T follicular helper cell (primary cell): Measurements from ENCODE around the gene ADAT3.
"Not testable (repeated sequence)": the region's sequence is repeated elsewhere in the genome, so short reads cannot be mapped to it uniquely, and the experiment has no call there.

ENCODE experiments used
- DNase-seq: peaks from one replicate; pipeline ENCODE4 v3.0.0-alpha.2; 2020; ENCODE audit warnings: low read depth

The ADAT3 gene

DNA sequence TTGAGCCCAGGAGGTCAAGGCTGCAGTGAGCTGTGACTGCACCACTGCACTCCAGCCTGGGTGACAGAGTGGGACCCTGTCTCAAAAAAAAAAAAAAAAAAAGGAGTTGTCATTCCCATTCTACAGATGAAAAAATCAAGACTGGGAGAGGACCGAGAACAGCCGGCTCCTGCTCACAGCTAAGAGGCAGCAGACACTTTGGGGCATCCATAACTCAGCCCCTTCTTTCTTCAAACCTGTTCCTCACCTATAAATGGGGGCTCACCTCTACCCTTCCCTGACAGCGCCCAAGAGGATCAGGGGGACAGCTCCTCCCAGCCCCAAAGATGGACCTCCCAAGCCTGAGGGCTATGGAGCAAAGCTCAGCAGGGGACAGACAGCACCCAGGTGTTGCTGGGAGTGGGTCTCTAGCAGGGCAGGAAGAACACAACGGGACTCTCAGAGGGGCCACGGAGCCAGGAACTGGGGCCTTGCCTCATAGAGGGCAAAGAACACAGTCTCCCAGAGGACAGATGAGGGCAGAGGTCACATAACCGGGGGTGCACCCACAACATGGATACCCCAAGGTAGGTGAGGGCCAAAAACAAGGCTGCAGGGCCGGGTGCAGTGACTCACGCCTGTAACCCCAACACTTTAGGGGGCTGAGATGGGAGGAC lies 38.4 kb upstream of the ADAT3 start:
- no peak for DNase-seq

- no peak for DNase-seq
Observed at GRCh38 chr19:1867349-1867724, 37.9 kb upstream of the ADAT3 start.

- DNase-seq: no peak
Observed at GRCh38 chr19:1868971-1869370, 36.2 kb upstream of the ADAT3 start.

DNA sequence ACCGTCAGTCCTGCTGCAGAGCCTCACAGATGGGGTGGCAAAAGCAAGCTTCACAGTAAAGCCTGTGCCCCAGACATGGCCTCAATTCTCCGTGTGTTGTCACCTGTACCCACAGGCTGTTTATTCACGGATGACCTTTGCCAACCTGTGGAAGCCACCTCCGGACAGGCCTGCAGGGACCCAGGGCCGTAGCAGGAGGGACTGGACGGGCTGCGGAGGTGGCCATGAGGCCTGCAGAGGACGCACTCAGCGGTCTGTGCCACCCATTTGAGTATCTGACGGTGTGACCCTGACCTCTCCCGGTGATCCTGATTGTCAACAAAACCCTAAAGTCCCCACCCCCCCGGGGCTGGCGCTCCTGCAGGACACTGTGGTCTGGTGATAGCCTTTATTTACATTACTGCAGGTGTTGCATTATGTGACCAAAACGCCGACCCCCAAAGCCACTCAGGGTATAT lies 34.0 kb upstream of the ADAT3 start:
- no peak for DNase-seq

- no peak for DNase-seq
Observed at GRCh38 chr19:1871630-1872029, 33.6 kb upstream of the ADAT3 start.

DNA sequence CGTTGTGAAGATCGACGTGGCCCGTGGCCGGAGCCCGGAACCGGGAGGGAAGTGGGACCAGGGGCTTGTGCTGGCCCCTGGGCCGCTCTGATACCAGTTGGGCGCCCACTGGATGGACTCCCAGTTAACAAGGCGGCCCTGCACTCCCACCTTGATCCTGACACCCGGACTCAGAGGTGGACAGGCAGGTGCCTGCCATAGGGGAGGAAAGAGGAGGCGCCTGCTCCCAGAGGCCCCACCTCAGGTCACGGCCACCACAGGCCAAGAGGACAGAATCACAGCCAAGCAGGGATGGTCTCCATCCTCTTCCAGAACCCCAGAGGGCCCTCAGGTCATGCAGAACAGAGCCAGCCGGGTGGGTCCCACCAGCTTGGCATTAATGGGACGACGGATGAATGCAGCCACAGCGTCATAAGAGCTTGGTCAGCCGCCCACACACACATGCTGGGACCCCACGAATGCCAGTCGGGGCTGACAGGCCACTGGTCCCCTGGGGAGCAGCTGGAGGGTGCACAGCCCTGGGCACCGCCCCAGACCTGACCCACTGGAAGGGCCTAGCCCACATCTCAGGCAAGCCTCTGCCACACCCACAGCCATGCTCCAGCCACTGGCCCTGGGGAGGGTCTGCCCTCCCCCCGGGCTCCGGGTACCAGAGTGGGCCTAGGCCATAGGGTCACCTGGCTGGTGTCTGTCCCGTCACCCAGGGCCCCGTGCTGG lies 32.2 kb upstream of the ADAT3 start:
- no peak for DNase-seq

DNA sequence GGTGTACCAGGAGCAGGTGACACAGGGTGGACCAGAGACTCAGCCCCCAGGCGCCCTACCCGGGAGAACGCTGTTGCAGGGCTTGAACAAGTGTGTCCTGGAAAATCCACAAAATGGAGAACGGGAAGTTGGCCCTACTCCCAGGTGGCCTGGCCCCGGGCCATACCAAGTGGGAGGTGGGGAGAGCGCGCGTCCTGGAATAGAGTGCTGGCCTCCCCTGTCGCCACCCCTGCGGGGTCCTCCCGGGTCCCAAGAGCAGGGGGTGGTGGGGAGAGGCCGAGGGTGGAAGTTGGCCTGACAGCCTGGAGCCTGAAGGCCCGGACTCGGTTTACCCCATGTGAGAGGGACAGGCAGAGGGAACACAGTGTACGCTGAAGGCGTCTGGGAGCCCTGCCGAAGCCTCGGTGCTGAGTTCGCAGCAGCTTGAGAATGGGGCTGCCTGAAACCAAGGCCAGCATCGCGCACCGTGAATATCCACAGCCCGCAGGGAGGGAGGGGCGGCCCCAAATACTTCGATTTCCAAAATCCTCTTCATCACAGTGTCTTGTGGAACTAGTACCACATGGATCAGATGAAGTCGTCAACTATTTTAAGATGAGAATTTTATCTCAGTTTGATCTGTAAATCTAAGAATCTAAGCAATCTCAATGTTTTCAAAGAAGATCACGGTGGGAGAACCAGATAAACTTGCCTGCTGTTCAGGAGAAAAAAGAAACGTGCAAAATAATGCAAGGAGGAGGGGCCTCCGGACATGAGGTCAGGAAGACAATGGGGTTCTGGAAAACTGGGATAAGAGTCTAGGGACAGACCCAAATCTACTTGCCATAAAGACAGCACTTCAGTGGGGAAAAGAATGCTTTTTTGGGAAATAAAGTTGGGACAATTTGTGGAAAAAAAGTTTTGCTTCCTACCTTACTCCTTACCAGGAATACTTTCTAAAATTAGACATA lies 31.4 kb upstream of the ADAT3 start:
- no peak for DNase-seq

DNA sequence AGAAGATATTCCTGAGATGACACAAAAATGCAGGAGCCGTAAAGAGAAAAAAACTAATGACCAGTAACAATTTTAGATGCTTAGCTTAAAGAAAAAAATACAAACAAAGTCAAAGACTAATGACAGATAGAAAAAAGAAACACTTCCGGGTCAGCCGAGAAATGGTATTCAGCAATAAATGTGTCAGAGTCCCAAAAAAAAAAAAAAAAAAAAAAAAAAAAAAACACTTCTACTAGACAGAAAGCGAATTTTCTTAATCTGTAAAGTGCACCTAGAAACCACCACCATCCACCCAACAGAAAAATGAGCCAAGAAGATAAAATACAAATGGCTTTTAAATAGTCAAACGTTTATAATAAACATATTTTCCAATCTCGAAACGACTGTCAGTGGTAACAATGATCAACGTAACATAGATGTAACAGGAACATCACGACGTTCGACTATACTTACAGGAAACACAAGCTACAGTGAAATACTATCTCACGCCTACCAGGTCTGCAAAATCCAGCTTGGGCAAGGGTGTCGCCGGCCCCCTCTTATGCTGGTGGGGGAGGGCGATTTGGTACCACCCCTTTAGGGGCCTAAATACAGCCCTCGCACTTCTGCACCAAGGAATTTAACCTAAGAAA lies 30.5 kb upstream of the ADAT3 start:
- DNase-seq: no peak

GRCh38 chr19:1875265-1875645 lies 29.9 kb upstream of the ADAT3 start:
- DNase-seq: not testable (repeated sequence)

- peak; percentile 81 for DNase-seq
Observed at GRCh38 chr19:1875646-1876495, 29.3 kb upstream of the ADAT3 start.

DNA sequence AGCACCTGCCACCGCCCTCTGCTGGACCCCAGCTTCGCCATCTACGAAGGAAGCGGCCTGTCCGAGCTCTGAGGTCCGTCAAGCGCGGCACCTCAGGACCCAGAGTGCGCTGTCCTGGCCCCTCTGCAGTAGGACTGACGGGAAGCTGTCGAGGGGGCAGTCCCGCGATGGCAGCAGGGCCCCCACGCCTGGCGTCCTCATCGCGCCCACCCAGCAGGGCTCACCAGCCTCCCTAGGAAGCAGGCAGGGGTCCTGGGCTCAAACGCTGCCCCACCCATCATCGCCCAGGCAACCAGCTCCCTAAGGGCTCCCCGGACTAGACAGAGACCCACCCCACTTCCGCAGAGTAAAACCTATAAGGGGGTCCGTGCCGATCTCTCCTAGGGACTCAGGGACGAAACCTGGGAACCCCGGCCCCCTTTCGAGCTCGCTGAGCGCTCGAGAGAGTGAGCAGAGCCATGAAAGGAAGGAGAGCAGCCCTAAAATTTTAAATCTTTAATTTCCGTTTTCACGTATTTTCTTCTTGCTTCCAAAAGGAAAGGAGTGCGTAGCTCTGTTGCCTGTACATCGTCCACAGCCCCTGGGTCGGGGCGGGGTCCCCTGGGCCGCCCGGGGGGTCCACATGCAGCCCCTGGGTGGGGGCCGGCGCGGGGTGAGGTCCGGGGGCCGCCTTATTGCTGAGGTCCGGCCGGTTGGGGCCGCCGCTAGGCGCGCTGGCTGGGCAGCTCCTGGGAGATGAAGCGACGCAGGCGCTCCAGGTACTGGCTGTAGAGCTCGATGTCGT lies 28.5 kb upstream of the ADAT3 start:
- DNase-seq: not testable (repeated sequence)

GRCh38 chr19:1877280-1877660 lies 27.9 kb upstream of the ADAT3 start:
- DNase-seq: not testable (repeated sequence)

- not testable (repeated sequence) for DNase-seq
Observed at GRCh38 chr19:1878583-1878982, 26.6 kb upstream of the ADAT3 start.

DNA sequence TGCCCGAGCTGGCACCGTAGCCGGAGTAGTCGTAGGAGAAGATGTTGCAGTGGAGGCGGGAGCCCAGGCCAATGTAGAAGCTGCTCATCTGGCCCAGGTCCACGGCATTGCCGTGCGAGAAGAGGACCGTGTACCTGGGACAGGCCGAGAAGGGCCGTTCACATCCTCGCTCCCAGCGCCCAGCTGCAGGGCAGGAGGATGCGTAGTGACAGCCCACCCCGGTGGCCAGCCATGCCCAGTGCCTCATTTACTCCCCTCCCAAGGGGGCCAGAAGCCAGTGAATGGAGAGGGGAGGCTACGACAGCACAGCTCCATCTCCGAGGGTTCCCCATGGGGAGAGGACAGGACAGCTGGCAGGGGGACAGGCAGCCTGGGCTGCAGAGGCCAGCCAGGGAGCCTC lies 25.2 kb upstream of the ADAT3 start:
- DNase-seq: not testable (repeated sequence)

- no peak for DNase-seq
Observed at GRCh38 chr19:1880611-1881392, 24.4 kb upstream of the ADAT3 start.

- not testable (repeated sequence) for DNase-seq
Observed at GRCh38 chr19:1881393-1882088, 23.7 kb upstream of the ADAT3 start.

GRCh38 chr19:1882089-1882785 lies 23.0 kb upstream of the ADAT3 start:
- peak; percentile 74 for DNase-seq
